HG03025 (cell line): ENCODE data around the gene HSPA12A.
"Not testable (repeated sequence)": the region's sequence is repeated elsewhere in the genome, so short reads cannot be mapped to it uniquely, and the experiment has no call there.

Source experiments
- ATAC-seq: cut with Tn5 transposase; IDR thresholded peaks from one replicate; pipeline ENCODE4 v1.9.1; 2021; ENCODE audit warnings: mild to moderate bottlenecking, moderate library complexity; ENCODE audit not compliant: unreplicated experiment, low FRiP score

The HSPA12A gene

GRCh38 chr10:116720241-116720643, 22.1 kb downstream of the HSPA12A start:
- no peak for ATAC-seq

- ATAC-seq = no peak
Measured at GRCh38 chr10:116719804-116720203, 22.6 kb downstream of the HSPA12A start.

- ATAC-seq = no peak
Measured at GRCh38 chr10:116718058-116718457, 24.3 kb downstream of the HSPA12A start.

- no peak for ATAC-seq
Measured at GRCh38 chr10:116716381-116716780, 26.0 kb downstream of the HSPA12A start.

- ATAC-seq = no peak
Measured at GRCh38 chr10:116715839-116716377, 26.5 kb downstream of the HSPA12A start.

- no peak for ATAC-seq
Measured at GRCh38 chr10:116715341-116715740, 27.0 kb downstream of the HSPA12A start.

- ATAC-seq = no peak
Measured at GRCh38 chr10:116713846-116714245, 28.5 kb downstream of the HSPA12A start.

- no peak for ATAC-seq
Measured at GRCh38 chr10:116712989-116713543, 29.3 kb downstream of the HSPA12A start.

- ATAC-seq = no peak
Measured at GRCh38 chr10:116712519-116712918, 29.8 kb downstream of the HSPA12A start.

GRCh38 chr10:116711803-116712202, 30.6 kb downstream of the HSPA12A start:
- ATAC-seq = not testable (repeated sequence)

- no peak for ATAC-seq
Measured at GRCh38 chr10:116710076-116710475, 32.3 kb downstream of the HSPA12A start.

GRCh38 chr10:116708877-116709276, 33.5 kb downstream of the HSPA12A start:
- no peak for ATAC-seq

- no peak for ATAC-seq
Measured at GRCh38 chr10:116708391-116708821, 34.0 kb downstream of the HSPA12A start.

- ATAC-seq = no peak
Measured at GRCh38 chr10:116707981-116708380, 34.4 kb downstream of the HSPA12A start.

- ATAC-seq = no peak
Measured at GRCh38 chr10:116706281-116706680, 36.1 kb downstream of the HSPA12A start.

- ATAC-seq = no peak
Measured at GRCh38 chr10:116705498-116705897, 36.9 kb downstream of the HSPA12A start.

GRCh38 chr10:116704926-116705325, 37.4 kb downstream of the HSPA12A start:
- no peak for ATAC-seq

- ATAC-seq = no peak
Measured at GRCh38 chr10:116702165-116702564, 40.2 kb downstream of the HSPA12A start.

GRCh38 chr10:116699471-116700150, 42.8 kb downstream of the HSPA12A start:
- no peak for ATAC-seq

GRCh38 chr10:116699049-116699448, 43.3 kb downstream of the HSPA12A start:
- ATAC-seq = no peak

GRCh38 chr10:116698364-116698763, 44.0 kb downstream of the HSPA12A start:
- ATAC-seq = no peak

GRCh38 chr10:116697816-116698215, 44.5 kb downstream of the HSPA12A start:
- no peak for ATAC-seq
